HepG2 (cell line): ENCODE measurements around the gene KCNJ2. TPM values are rescaled to one million over a fixed set of nuclear protein-coding genes. Genes with fewer than 3 reads are reported as not detected.

ENCODE experiments used
- ATAC-seq: fragments of 200-7000 bp; cut with Tn5 transposase; 3 replicates; pipeline ENCODE4 v1.9.1; 2020; ENCODE audit warnings: mild to moderate bottlenecking, moderate library complexity
- BruUV-seq: library from RNA; stranded (reverse); fragments of 400-500 nt; replicated peaks from 2 replicates; lab custom pipeline; 2021; lab: Mats Ljungman, UMichigan
- CTCF ChIA-PET: fragments of 300-600 bp; formaldehyde crosslinking; extraction: SDS; loops from one replicate; lab custom pipeline; 2021; ENCODE audit warnings: low total read pairs, inconsistent platforms, low intra/inter-chr PET ratio; lab: Yijun Ruan, JAX
- POLR2A ChIA-PET: fragments of 350-600 bp; sonication (Branson Sonifier 250); formaldehyde crosslinking; loops from one replicate; lab custom pipeline; 2020; ENCODE audit warnings: antibody characterized with exemption, inconsistent platforms; lab: Yijun Ruan, JAX
- DNase-seq: peaks from one replicate; pipeline ENCODE4 v3.0.0-alpha.2; 2015; ENCODE audit warnings: low spot score
- FAIRE-seq: peaks from 3 replicates; lab custom pipeline; 2011; peaks lifted over from hg19 to GRCh38; lab: Jason Lieb, UNC
- H2AFZ ChIP-seq: one replicate; pipeline ENCODE4 v1.6.1; 2011; ENCODE audit warnings: low read length, inconsistent platforms
- H3K27ac ChIP-seq: fragments of 300-600 bp; 3 replicates; pipeline ENCODE4 v1.8.0; 2011; ENCODE audit warnings: mixed run types, mild to moderate bottlenecking, mixed read lengths, low read length, inconsistent platforms; ENCODE audit not compliant: insufficient read depth; ENCODE audit errors: extremely low read length
- H3K27me3 ChIP-seq, 2 experiments: fragments of 200-600 bp in 1 of 2; 2 replicates in 1 of 2; 3 replicates in 1 of 2; pipeline versions ENCODE4 v1.6.0 to v1.8.0; 2011; ENCODE audit warnings: low read length in 2 of 2, mild to moderate bottlenecking in 2 of 2, moderate library complexity in 2 of 2, inconsistent platforms in 1 of 2; ENCODE audit not compliant: insufficient read depth in 2 of 2, control insufficient read depth in 1 of 2
- H3K36me3 ChIP-seq, 2 experiments: fragments of 200-600 bp in 1 of 2; replicated peaks in 1 of 2; 2 replicates in 1 of 2; 3 replicates in 1 of 2; pipeline versions ENCODE4 v1.5.1 to v1.8.0; 2011; ENCODE audit warnings: low read length in 2 of 2, inconsistent platforms in 1 of 2; ENCODE audit not compliant: insufficient read depth in 2 of 2, control insufficient read depth in 1 of 2
- H3K4me1 ChIP-seq: 2 replicates; pipeline ENCODE4 v1.5.1; 2012; ENCODE audit warnings: low read length, inconsistent platforms; ENCODE audit not compliant: insufficient read depth
- H3K4me2 ChIP-seq: 2 replicates; pipeline ENCODE4 v1.6.0; 2011; ENCODE audit warnings: low read depth, low read length, inconsistent platforms
- H3K4me3 ChIP-seq, 3 experiments: fragments of 200-600 bp in 1 of 3; sonication (generic), shearing (Covaris generic) in 1 of 3; replicated peaks in 1 of 3; 2 replicates each; pipeline ENCODE4 v1.5.1; 2011 to 2016; ENCODE audit warnings: low read length in 3 of 3, inconsistent platforms in 2 of 3, low read depth in 2 of 3, mild to moderate bottlenecking in 2 of 3, control low read depth in 1 of 3, mixed read lengths in 1 of 3; ENCODE audit not compliant: insufficient read depth in 1 of 3
- H3K79me2 ChIP-seq: one replicate; pipeline ENCODE4 v1.6.1; 2011; ENCODE audit warnings: low read length, inconsistent platforms; ENCODE audit not compliant: insufficient read depth
- H3K9ac ChIP-seq: 2 replicates; pipeline ENCODE4 v1.6.0; 2011; ENCODE audit warnings: mild to moderate bottlenecking, low read depth, low read length, inconsistent platforms; ENCODE audit not compliant: insufficient read depth
- H3K9me3 ChIP-seq: 2 replicates; pipeline ENCODE4 v1.5.1; 2012; ENCODE audit warnings: mild to moderate bottlenecking, low read length
- H4K20me1 ChIP-seq: 2 replicates; pipeline ENCODE4 v1.6.0; 2011; ENCODE audit warnings: inconsistent platforms, mild to moderate bottlenecking, low read length, moderate library complexity; ENCODE audit not compliant: insufficient read depth
- DNMT3B ChIP-seq: conservative IDR thresholded peaks from 2 replicates; pipeline ENCODE4 v1.6.1; 2016; ENCODE audit warnings: missing biosample characterization, control low read depth
- JARID2 ChIP-seq: sonication (generic); formaldehyde crosslinking; IDR thresholded peaks from 2 replicates; pipeline ENCODE4 v1.8.1; 2023; ENCODE audit warnings: missing genetic modification reagents, inconsistent platforms; ENCODE audit not compliant: insufficient replicate concordance
- PCBP1 ChIP-seq: fragments of 200-400 bp; formaldehyde crosslinking; IDR thresholded peaks from 2 replicates; pipeline ENCODE4 v1.6.1; 2017; ENCODE audit warnings: mild to moderate bottlenecking, low read depth, low read length, borderline replicate concordance
- SIX4 ChIP-seq: sonication (generic); formaldehyde crosslinking; IDR thresholded peaks from 2 replicates; pipeline ENCODE4 v1.4.0; 2020; ENCODE audit warnings: missing genetic modification reagents
- TARDBP ChIP-seq: sonication (generic); formaldehyde crosslinking; IDR thresholded peaks from 2 replicates; pipeline ENCODE4 v1.8.0; 2022; ENCODE audit warnings: mild to moderate bottlenecking, missing genetic modification reagents
- ZNF335 ChIP-seq: sonication (generic); formaldehyde crosslinking; IDR thresholded peaks from 2 replicates; pipeline ENCODE4 v1.4.0; 2020; ENCODE audit warnings: missing genetic modification reagents
- ZNF691 ChIP-seq: sonication (generic); formaldehyde crosslinking; IDR thresholded peaks from 2 replicates; pipeline ENCODE4 v1.4.0; 2020; ENCODE audit warnings: missing genetic modification reagents, low read depth, mild to moderate bottlenecking, borderline replicate concordance
- ZNF775 ChIP-seq: sonication (generic); formaldehyde crosslinking; IDR thresholded peaks from 2 replicates; pipeline ENCODE4 v1.4.0; 2020; ENCODE audit warnings: missing genetic modification reagents, mild to moderate bottlenecking, moderate library complexity, borderline replicate concordance
- WGBS: methylation state at CpG from one replicate; pipeline ENCODE4 v1.1.6; 2017; ENCODE audit warnings: low lambda C conversion rate; 5-methylcytosine and 5-hydroxymethylcytosine counted together
- in situ Hi-C: cut with HindIII; loops from 2 replicates; pipeline ENCODE4 v1.10.0; 2017; ENCODE audit warnings: low pct_unique_long_range_greater_than_20kb; ENCODE audit not compliant: extremely low pct_ligation_motif_present
- intact Hi-C: fragments of 100-400 bp; cut with micrococcal nuclease; formaldehyde crosslinking; loops from one replicate; pipeline ENCODE4 v1.10.0; 2022; ENCODE audit not compliant: unreplicated experiment
- polyA plus RNA-seq, 8 experiments: library from polyadenylated mRNA; depleted of rRNA in 3 of 8; stranded (reverse) in 7 of 8; unstranded in 1 of 8; fragments of >200 nt; fragmentation: Illumina TruSeq in 4 of 8; extraction: Trizol in 4 of 8; gene quantifications; 2 replicates each; pipeline versions ENCODE4 v1.2.1 to v1.2.3, GENCODE V29; 2011 to 2016; ENCODE audit warnings: low read depth in 4 of 8, missing spikeins in 1 of 8, mixed read lengths in 1 of 8; ENCODE audit not compliant: insufficient read depth in 1 of 8
- total RNA-seq, 5 experiments: library from RNA; depleted of rRNA; stranded (reverse); fragments of >200 nt; fragmentation: Illumina TruSeq; extraction: Trizol; gene quantifications; 2 replicates each; pipeline ENCODE4 v1.2.3, GENCODE V29; 2016; ENCODE audit warnings: low read depth in 1 of 5
- TF ChIP-seq, protein P1 (sequence below): fragments of 450-650 bp; IDR thresholded peaks from 2 replicates; pipeline ENCODE4 v1.6.1; 2016

Gene KCNJ2
- total and polyA plus RNA-seq, 2 of the 13 experiments (the other 11 are each of a cell fraction or from before 2014, with no cell fraction given) = not detected

DNA sequence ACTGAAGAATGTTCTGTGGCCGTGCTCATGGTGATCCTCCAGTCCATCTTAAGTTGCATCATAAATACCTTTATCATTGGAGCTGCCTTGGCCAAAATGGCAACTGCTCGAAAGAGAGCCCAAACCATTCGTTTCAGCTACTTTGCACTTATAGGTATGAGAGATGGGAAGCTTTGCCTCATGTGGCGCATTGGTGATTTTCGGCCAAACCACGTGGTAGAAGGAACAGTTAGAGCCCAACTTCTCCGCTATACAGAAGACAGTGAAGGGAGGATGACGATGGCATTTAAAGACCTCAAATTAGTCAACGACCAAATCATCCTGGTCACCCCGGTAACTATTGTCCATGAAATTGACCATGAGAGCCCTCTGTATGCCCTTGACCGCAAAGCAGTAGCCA, 36.8 kb upstream of the KCNJ2 start:
- TF ChIP-seq, protein P1, sequence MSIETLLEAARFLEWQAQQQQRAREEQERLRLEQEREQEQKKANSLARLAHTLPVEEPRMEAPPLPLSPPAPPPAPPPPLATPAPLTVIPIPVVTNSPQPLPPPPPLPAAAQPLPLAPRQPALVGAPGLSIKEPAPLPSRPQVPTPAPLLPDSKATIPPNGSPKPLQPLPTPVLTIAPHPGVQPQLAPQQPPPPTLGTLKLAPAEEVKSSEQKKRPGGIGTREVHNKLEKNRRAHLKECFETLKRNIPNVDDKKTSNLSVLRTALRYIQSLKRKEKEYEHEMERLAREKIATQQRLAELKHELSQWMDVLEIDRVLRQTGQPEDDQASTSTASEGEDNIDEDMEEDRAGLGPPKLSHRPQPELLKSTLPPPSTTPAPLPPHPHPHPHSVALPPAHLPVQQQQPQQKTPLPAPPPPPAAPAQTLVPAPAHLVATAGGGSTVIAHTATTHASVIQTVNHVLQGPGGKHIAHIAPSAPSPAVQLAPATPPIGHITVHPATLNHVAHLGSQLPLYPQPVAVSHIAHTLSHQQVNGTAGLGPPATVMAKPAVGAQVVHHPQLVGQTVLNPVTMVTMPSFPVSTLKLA = peak; percentile 93
- no peak for TF ChIP-seq SIX4
- no peak for TF ChIP-seq ZNF691 (CRISPR knock-in tag)
- Histone ChIP-seq H3K27ac (no peak overlapping the region), H2AFZ (no peak overlapping the region), H3K9ac (no peak overlapping the region), H3K4me1 (no peaks in the 10 kb centered on the region), H3K4me2 (no peak overlapping the region), H3K4me3 (no peak overlapping the region), H3K79me2 (no peaks in the 10 kb centered on the region), H3K9me3 (peaks cover 5% of the 10 kb centered on the region; the same call in 1 of the 2 replicates), H3K27me3 (no peaks in the 10 kb centered on the region), H3K36me3 (no peaks in the 10 kb centered on the region), H4K20me1 (no peaks in the 10 kb centered on the region)
- WGBS = 28% methylated on average over 11 of the region's 11 CpGs
- in situ Hi-C loops (no loop called here), intact Hi-C loops (no loop called here)
- POLR2A ChIA-PET = no interaction called here
- BruUV-seq = no TSS peak
- DNase-seq (no peak), ATAC-seq (no peak), FAIRE-seq (no peak)
- CTCF ChIA-PET = no interaction called here

- in situ Hi-C loops = no loop called here
- TF ChIP-seq JARID2 (CRISPR knock-in tag) (no peak), DNMT3B (CRISPR knock-in tag) (no peak), PCBP1 (no peak), ZNF775 (no peak), TARDBP (CRISPR knock-in tag) (no peak), ZNF335 (CRISPR knock-in tag) (no peak)
- TF ChIP-seq, all 625 proteins: peak for 0
- intact Hi-C loops = no loop called here
- 28% methylated on average over 8 of the region's 8 CpGs for WGBS
- BruUV-seq = no TSS peak
- H3K36me3 ChIP-seq = no peaks in the 10 kb centered on the region
- no peak overlapping the region for H3K4me2 ChIP-seq
- no peak overlapping the region for H3K4me3 ChIP-seq
- H3K4me1 ChIP-seq = no peaks in the 10 kb centered on the region
- H3K79me2 ChIP-seq = no peaks in the 10 kb centered on the region
- H3K27ac ChIP-seq = no peak overlapping the region
- FAIRE-seq (no peak), DNase-seq (no peak), ATAC-seq (no peak)
- H3K9ac ChIP-seq = no peak overlapping the region
- H3K9me3 ChIP-seq = peaks cover 5% of the 10 kb centered on the region; the same call in 1 of the 2 replicates
- H3K27me3 ChIP-seq = no peaks in the 10 kb centered on the region
- H4K20me1 ChIP-seq = no peaks in the 10 kb centered on the region
- H2AFZ ChIP-seq = no peak overlapping the region
- ChIA-PET POLR2A (no interaction called here), CTCF (no interaction called here)
These were observed 35.3 kb upstream of the KCNJ2 start for GRCh38 chr17:70134042-70134441.
